Muscle of back (tissue), 11 donors: ENCODE results near the gene CDC34. TPM values are rescaled to one million over a fixed set of nuclear protein-coding genes. Genes with fewer than 3 reads are reported as not detected.
"Not testable (repeated sequence)": the region's sequence is repeated elsewhere in the genome, so short reads cannot be mapped to it uniquely, and the experiment has no call there.

Experiments used
- DNase-seq, 3 donors: peaks; one replicate each; pipeline versions ENCODE4 v3.0.0 to v3.0.0-alpha.2; 2013
- polyA plus RNA-seq, 10 donors: library from polyadenylated mRNA; unstranded; fragments of 120-200 nt; gene quantifications; one replicate each; pipeline ENCODE4 v1.2.1, GENCODE V29; 2013; ENCODE audit not compliant: insufficient read length in 10 of 10

CDC34 gene
- polyA plus RNA-seq, 10 donors, result 51.3 to 83.8 (median 62.2) TPM

GRCh38 chr19:585146-585545 is 53.6 kb downstream of the CDC34 start:
- not testable (repeated sequence) for DNase-seq

GRCh38 chr19:585551-586110 is 54.1 kb downstream of the CDC34 start:
- DNase-seq, result no peak

GRCh38 chr19:588093-588740 is 56.7 kb downstream of the CDC34 start:
- DNase-seq, result peak in 2 of 3 donors; percentile 35 to 62

GRCh38 chr19:588741-589692 is 57.5 kb downstream of the CDC34 start:
- no peak for DNase-seq

GRCh38 chr19:589693-590395 is 58.3 kb downstream of the CDC34 start, which contains the start of gene HCN2:
Gene HCN2 (plus strand): TSS chr19:589881. CDS start chr19:589946, 65 bp downstream.
- DNase-seq, result no peak

GRCh38 chr19:590396-590745 is 58.8 kb downstream of the CDC34 start:
- DNase-seq, result peak in 1 of 3 donors; percentile 52

GRCh38 chr19:590750-591098 is 59.2 kb downstream of the CDC34 start:
- no peak for DNase-seq

GRCh38 chr19:591099-591958 is 59.8 kb downstream of the CDC34 start:
- DNase-seq, result peak in 2 of 3 donors; percentile 46 to 74

Other genes starting within 250 kb of the CDC34 start
- gene PLPP2, start 240.4 kb upstream of the CDC34 start, polyA plus RNA-seq, result under 1 TPM; 0.04 to 0.84 (median 0.50) TPM
- 10 to 100 TPM; 20.8 to 29.3 (median 26.0) TPM for gene MIER2, start 187.0 kb upstream of the CDC34 start, polyA plus RNA-seq
- 1 to 10 TPM in 5 of 10 donors, under 1 TPM in 5; 0.54 to 1.8 (median 0.92) TPM for gene C2CD4C, start 122.6 kb upstream of the CDC34 start, polyA plus RNA-seq
- gene SHC2, start 70.7 kb upstream of the CDC34 start, polyA plus RNA-seq, result 10 to 100 TPM; 25.5 to 49.7 (median 29.5) TPM
- gene MADCAM1, start 35.3 kb upstream of the CDC34 start, polyA plus RNA-seq, result 10 to 100 TPM in 2 of 10 donors, 1 to 10 TPM in 8; 5.6 to 13.4 (median 8.3) TPM
- gene TPGS1, start 24.3 kb upstream of the CDC34 start, polyA plus RNA-seq, result 10 to 100 TPM in 2 of 10 donors, 1 to 10 TPM in 8; 3.2 to 11.4 (median 6.1) TPM
- gene GZMM, start 12.3 kb downstream of the CDC34 start, polyA plus RNA-seq, result 1 to 10 TPM in 1 of 10 donors, under 1 TPM in 7, not detected in 2; 0.16 to 2.8 (median 0.45) TPM
- 100 to 1,000 TPM; 146 to 281 (median 195) TPM for gene BSG, start 40.8 kb downstream of the CDC34 start, polyA plus RNA-seq
- under 1 TPM; 0.13 to 0.51 (median 0.23) TPM for gene HCN2, start 58.1 kb downstream of the CDC34 start, polyA plus RNA-seq
- 10 to 100 TPM; 27.3 to 38.4 (median 31.1) TPM for gene POLRMT, start 101.8 kb downstream of the CDC34 start, polyA plus RNA-seq
- under 1 TPM in 3 of 10 donors, not detected in 7; 0.10 to 0.30 (median 0.11) TPM for gene FGF22, start 108.1 kb downstream of the CDC34 start, polyA plus RNA-seq
- 10 to 100 TPM; 18.3 to 27.8 (median 21.7) TPM for gene RNF126, start 131.5 kb downstream of the CDC34 start, polyA plus RNA-seq
- gene FSTL3, start 144.6 kb downstream of the CDC34 start, polyA plus RNA-seq, result 10 to 100 TPM; 10.7 to 19.2 (median 14.6) TPM
- gene PRSS57, start 163.7 kb downstream of the CDC34 start, polyA plus RNA-seq, result under 1 TPM in 4 of 10 donors, not detected in 6; 0.19 to 0.35 (median 0.26) TPM
- 10 to 100 TPM; 18.5 to 53.6 (median 33.9) TPM for gene PALM, start 177.2 kb downstream of the CDC34 start, polyA plus RNA-seq
- gene MISP, start 219.4 kb downstream of the CDC34 start, polyA plus RNA-seq, result under 1 TPM in 9 of 10 donors, not detected in 1; 0.05 to 0.84 (median 0.17) TPM